G401.6 (cell line): ENCODE results near the gene ETV4.
"Not testable (repeated sequence)": the region's sequence is repeated elsewhere in the genome, so short reads cannot be mapped to it uniquely, and the experiment has no call there.

ENCODE experiments used
- FAIRE-seq: peaks from 2 replicates; lab custom pipeline; 2012; peaks lifted over from hg19 to GRCh38; lab: Jason Lieb, UNC

The ETV4 gene

GRCh38 chr17:43515656-43516055 is 30.5 kb downstream of the ETV4 start:
- no peak for FAIRE-seq

DNA sequence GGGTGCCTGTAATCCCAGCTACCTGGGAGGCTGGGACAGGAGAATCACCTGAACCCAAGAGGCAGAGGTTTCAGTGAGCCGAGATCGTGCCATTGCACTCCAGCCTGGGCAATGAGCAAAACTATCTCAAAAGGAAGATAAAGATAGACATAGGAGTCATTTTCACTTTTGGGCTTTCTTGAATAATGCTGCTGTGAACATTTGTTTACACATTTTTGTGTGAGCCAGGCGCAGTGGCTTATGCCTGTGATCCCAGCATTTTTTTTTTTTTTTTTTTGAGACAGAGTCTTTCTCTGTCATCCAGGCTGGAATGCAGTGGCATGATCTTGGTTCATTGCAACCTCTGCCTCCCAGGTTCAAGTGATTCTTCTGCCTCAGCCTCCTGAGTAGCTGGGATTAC is 34.9 kb downstream of the ETV4 start:
- not testable (repeated sequence) for FAIRE-seq

- FAIRE-seq = not testable (repeated sequence)
Measured at GRCh38 chr17:43509440-43509839, 36.7 kb downstream of the ETV4 start.

GRCh38 chr17:43490621-43491020 is 55.5 kb downstream of the ETV4 start:
- no peak for FAIRE-seq

GRCh38 chr17:43483674-43484551 is 62.2 kb downstream of the ETV4 start, which contains the start of gene DHX8:
Gene DHX8, plus strand, starts transcription at chr17:43483975. Its CDS starts 63 bp downstream, at chr17:43484038.
- FAIRE-seq = peak; percentile 99

DNA sequence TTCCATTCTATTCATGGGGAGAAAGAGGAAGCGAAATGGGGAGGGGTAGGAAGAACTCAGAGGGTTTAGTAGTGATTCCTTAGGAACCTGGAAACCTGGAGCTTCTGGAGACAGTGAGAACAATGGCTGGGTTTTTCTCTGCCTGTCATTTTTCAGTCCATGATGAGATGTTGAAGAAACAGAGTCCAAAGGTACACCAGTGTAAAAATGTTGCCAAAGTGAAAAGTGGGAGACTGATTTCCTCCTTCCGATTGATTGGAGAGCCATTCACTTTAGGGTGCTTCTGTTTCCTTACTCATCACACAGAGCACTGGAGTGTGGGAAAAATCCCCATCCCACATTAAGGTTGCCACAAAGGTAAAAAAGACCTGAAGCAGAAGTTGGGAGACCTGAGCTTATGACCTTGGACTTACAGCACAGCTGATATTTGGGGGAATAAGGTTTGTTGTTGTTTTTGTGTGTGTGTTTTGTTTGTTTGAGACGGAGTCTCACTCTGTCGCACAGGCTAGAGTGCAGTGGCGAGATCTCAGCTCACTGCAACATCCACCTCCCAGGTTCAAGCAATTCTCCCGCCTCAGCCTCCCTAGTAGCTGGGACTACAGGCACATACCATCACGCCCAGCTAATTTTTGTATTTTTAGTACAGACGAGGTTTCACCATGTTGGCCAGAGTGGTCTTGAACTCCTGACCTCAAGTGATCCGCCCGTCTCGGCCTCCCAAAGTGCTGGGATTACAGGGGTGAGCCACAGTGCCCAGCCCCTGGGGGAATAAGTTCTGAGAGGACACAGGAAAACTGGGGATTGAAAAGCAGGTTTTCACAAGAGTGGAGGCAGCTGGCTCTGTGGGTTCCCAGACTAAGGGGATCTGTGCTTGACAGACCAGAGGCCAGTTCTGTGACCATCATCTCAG is 63.8 kb downstream of the ETV4 start:
- no peak for FAIRE-seq

- FAIRE-seq = no peak
Measured at GRCh38 chr17:43479948-43480347, 66.2 kb downstream of the ETV4 start.
